RWPE1 (cell line): Measurements from ENCODE around the gene COX8C.

ENCODE experiments used
- CTCF ChIA-PET: fragments of 350-600 bp; sonication (Branson Sonifier 250); formaldehyde crosslinking; extraction: SDS; loops from one replicate; lab custom pipeline; 2021; lab: Yijun Ruan, JAX
- POLR2A ChIA-PET: fragments of 400-600 bp; formaldehyde crosslinking; extraction: SDS; loops from one replicate; lab custom pipeline; 2020; ENCODE audit warnings: antibody characterized with exemption; ENCODE audit not compliant: low non-redundant PET; lab: Yijun Ruan, JAX
- DNase-seq: peaks from one replicate; pipeline ENCODE4 v3.0.0; 2012; ENCODE audit warnings: low spot score
- H3K27ac ChIP-seq: fragments of 450-650 bp; 2 replicates; pipeline ENCODE4 v1.5.1; 2017
- TF ChIP-seq, protein P1 (sequence below): fragments of 450-650 bp; conservative IDR thresholded peaks from 2 replicates; pipeline ENCODE4 v1.5.1; 2017; ENCODE audit warnings: low read depth, mild to moderate bottlenecking

The COX8C gene, protein sequence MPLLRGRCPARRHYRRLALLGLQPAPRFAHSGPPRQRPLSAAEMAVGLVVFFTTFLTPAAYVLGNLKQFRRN

DNA sequence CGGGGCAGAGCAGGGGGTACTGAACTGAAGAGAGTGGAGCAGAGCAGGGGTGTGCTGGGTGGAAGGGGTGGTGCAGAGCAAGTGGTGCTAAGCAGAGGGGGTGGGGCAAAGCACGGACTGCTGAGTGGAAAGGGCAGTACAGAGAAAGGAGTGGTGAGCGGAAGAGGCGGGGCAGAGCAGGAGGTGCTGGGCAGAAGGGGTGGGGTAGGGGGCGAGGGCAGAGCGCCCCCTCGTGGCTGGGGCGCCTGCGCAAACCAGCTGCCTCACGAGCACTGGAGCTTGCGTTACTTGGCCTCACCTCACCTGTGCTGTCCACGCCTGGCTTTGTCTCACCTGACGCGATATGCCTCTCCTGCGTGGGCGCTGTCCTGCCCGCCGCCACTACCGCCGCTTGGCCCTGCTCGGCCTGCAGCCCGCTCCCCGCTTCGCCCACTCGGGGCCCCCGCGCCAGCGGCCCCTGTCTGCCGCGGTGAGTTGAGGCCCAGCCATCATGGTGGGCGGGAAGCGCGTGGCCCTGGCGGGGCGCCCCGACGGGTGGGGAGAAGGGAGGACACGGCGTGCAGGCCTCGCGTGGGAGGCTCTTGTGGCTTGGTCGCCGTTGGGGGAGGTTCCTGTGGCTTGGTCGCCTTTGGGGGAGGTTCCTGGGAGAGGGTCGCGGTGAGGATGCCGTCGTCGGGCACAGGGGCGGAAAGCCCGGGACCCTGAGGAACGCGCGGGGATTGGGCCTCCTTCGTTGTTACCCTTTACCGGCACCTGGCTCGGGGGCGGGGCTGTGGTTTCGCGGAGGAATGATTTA lies at the start of gene COX8C:
Gene COX8C (plus strand): TSS at position 257 of the 796 bp plus-strand sequence. CDS start 87 bp downstream, at position 344.
- CTCF ChIA-PET: interaction anchor here (0.7 to 1.5 kb wide), 2 partner anchors 13 to 250 kb away, joined by 3 to 4 read pairs; no protein-coding TSS in a partner anchor
- TF ChIP-seq, protein P1, sequence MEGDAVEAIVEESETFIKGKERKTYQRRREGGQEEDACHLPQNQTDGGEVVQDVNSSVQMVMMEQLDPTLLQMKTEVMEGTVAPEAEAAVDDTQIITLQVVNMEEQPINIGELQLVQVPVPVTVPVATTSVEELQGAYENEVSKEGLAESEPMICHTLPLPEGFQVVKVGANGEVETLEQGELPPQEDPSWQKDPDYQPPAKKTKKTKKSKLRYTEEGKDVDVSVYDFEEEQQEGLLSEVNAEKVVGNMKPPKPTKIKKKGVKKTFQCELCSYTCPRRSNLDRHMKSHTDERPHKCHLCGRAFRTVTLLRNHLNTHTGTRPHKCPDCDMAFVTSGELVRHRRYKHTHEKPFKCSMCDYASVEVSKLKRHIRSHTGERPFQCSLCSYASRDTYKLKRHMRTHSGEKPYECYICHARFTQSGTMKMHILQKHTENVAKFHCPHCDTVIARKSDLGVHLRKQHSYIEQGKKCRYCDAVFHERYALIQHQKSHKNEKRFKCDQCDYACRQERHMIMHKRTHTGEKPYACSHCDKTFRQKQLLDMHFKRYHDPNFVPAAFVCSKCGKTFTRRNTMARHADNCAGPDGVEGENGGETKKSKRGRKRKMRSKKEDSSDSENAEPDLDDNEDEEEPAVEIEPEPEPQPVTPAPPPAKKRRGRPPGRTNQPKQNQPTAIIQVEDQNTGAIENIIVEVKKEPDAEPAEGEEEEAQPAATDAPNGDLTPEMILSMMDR: no peak
- H3K27ac ChIP-seq: no peak within 1 kb of the TSS
- POLR2A ChIA-PET: no interaction called here
- no peak for DNase-seq

DNA sequence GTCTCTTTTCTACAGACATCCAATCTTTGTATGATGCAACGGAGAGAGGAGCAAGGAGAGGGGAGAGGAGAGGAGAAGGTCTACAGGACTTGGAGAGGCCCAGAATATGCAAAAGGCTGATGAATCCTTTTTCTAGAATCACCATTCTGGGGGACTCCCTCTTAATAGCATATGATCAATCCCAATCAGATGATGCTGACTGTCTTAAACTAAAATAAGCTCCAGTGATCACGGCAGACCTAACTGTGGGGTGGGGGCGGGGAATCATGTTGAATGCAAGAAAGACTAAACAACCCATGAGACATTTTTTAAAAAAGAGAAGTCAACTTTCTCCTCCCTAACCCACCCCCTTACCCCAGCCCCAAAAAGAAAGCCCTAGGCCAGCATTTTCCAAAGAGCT lies 47.6 kb upstream of the COX8C start:
- TF ChIP-seq, protein P1: no peak
- DNase-seq: no peak
- H3K27ac ChIP-seq: no peak overlapping the region
- ChIA-PET CTCF (no interaction called here), POLR2A (no interaction called here)

DNA sequence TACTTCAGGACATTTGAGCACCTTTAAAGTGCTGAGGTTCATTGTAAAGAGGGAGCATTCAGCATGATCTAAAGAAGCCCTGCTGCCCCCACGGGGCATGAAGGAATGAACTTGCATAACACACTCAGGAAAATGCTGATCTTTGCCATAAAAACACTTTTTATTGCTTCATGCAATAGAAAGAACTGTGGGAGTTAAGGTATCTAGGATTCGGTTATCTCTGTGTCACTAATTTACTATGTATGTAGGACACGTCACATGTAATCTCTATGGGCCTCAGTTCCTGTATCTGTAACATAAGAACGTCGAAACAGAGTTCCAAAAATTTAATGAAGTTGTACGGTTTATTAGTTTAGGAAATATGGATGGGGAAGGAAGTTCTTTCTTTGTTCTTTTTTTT lies 47.1 kb upstream of the COX8C start:
- ChIA-PET CTCF (interaction anchor here (0.7 kb wide), 1 partner anchor 65 kb away, joined by 6 read pairs; no protein-coding TSS in a partner anchor), POLR2A (no interaction called here)
- no peak for DNase-seq
- H3K27ac ChIP-seq: no peak overlapping the region
- TF ChIP-seq, protein P1: no peak

DNA sequence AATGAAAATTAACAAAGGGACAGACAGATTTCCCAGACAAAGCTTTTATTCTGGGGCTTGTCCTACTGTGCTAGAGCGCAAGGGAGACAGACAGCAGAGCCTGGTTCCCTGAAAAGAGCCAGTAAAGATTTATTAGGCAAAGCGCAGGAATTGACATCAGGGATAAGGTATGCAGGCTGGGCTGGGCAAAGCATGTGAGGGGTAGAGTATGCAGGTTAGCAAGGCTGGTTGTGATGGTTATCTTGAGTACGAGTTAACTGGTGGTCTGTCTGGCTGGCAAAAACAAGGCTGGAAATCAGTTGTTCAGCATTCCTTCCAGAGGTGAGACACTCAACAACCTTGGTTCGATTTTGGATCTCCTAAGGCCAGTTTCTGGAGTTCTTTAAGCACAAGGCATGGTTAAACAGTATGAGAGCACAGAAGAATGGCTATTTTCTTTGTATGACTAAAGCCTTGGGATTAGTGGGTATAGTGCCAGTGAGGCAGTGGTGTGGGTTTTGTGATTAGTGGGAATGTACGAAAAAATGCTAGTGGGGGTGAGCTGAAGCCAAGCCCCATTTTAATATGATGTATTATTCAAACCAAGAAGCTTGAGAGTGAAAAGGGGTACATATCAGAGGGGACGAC lies 45.0 kb upstream of the COX8C start:
- POLR2A ChIA-PET: no interaction called here
- TF ChIP-seq, protein P1: no peak
- CTCF ChIA-PET: interaction anchor here (1.1 kb wide), 1 partner anchor 40 kb away, joined by 6 read pairs; no protein-coding TSS in a partner anchor
- DNase-seq: no peak
- no peak overlapping the region for H3K27ac ChIP-seq

DNA sequence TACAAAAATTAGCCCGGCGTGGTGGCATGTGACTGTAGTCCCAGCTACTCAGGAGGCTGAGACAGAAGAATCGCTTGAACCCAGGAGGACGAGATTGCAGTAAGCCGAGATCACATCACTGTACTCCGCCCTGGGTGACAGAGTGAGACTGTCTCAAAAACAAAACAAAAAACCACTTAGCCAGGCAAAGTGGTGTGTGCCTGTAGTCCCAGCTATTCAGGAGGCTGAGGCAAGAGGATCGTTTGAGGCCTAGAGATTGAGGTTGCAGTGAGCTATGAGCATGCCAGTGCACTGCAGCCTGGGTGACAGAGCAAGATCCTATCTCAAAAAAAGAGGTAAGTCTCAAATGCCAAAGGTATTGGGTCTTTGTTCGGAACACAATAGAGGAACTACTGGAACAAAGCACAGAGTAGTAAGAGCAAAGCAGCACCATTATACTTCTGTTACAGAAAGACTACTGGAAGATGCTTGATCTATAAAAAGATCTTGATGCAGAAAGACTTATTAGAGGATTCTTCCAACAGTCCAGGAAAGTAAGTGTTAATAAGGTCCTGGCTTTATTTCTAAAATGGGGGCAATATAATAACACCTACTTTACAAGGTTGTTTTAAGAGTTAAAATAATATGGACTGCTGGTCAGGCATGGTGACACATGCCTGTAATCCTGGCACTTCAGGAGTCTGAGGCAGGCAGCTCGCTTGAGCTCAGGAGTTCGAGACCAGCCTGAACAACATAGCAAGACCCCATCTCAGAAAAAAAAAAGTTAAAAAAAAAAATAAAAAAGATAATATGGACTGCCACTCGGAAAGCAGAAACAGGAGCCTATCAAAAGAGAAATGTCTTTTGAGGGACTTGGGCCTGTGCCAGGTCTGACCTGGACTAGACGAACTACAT lies 44.0 kb upstream of the COX8C start:
- TF ChIP-seq, protein P1: no peak
- no peak for DNase-seq
- POLR2A ChIA-PET: no interaction called here
- CTCF ChIA-PET: interaction anchor here (1.1 kb wide), 1 partner anchor 39 kb away, joined by 6 read pairs; no protein-coding TSS in a partner anchor
- no peak overlapping the region for H3K27ac ChIP-seq

DNA sequence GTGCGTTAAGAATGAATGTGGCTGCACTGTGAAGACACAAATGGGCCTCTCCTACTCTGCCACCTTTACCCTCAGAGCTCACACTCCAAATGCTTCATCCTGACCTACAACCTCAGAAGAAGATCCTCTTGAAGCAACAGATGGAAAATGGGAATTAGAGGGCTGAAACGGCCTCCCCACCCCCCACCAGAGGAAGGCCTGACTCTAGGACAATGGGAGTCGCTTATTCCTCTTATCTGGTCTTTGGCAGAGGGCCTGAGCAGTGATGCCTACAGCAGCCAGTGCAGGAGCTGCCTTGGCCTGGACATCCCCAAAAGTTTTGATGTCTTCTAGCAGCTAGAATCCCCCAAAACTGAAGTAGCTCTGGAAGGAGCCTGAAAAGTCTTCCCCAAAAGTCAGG lies 43.3 kb upstream of the COX8C start:
- DNase-seq: no peak

More for the DNA sequence above, 43.3 kb upstream of the COX8C start:
- POLR2A ChIA-PET: no interaction called here
- TF ChIP-seq, protein P1: no peak
- no peak overlapping the region for H3K27ac ChIP-seq
- CTCF ChIA-PET: no interaction called here
